ENCODE data around the gene CECR2. TPM values are rescaled to one million over a fixed set of nuclear protein-coding genes. Genes with fewer than 3 reads are reported as not detected.

The CECR2 gene
- total RNA-seq, 1 experiment from 2014 or later, result 154 TPM

DNA sequence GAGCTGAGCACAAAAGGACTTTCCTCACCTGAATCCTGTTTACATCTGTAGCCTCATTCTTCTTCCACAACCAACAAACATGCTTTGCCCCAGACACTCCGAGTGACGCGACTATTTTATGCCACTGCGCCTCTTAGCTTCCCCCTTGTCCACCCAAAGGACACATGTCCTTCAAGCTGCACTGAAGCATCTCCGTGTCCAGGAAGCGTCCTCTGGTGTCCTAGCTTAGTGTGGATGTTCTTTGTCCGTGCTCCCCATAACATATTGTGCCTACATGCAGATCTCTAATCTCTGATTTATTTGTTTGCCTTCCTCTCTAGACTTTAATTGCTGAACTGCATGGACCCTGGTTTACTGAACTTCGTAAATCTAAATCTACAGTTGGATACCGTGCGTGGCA lies 20.1 kb upstream of the CECR2 start:
- no peak overlapping the region for H3K56ac ChIP-seq (ENCODE audit: insufficient read length, low read depth, low read length)
- TF ChIP-seq, protein P1, sequence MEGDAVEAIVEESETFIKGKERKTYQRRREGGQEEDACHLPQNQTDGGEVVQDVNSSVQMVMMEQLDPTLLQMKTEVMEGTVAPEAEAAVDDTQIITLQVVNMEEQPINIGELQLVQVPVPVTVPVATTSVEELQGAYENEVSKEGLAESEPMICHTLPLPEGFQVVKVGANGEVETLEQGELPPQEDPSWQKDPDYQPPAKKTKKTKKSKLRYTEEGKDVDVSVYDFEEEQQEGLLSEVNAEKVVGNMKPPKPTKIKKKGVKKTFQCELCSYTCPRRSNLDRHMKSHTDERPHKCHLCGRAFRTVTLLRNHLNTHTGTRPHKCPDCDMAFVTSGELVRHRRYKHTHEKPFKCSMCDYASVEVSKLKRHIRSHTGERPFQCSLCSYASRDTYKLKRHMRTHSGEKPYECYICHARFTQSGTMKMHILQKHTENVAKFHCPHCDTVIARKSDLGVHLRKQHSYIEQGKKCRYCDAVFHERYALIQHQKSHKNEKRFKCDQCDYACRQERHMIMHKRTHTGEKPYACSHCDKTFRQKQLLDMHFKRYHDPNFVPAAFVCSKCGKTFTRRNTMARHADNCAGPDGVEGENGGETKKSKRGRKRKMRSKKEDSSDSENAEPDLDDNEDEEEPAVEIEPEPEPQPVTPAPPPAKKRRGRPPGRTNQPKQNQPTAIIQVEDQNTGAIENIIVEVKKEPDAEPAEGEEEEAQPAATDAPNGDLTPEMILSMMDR (conservative IDR thresholded peaks at IDR 0.05), result no peak
- no peak overlapping the region for H4K5ac ChIP-seq (ENCODE audit: insufficient read length, low read depth, low read length)
- no peak overlapping the region for H3K27ac ChIP-seq (ENCODE audit: insufficient read length, low read depth, low read length)
- DNase-seq, result no peak
- no peak overlapping the region for H2BK15ac ChIP-seq (ENCODE audit: low read depth, low read length)
- H3K23me2 ChIP-seq (ENCODE audit: insufficient read length, low read depth, low read length, poor library complexity, severe bottlenecking), result no peaks in the 10 kb centered on the region
- no peak overlapping the region for H3K9ac ChIP-seq (ENCODE audit: extremely low read depth, insufficient read length, low read length)
- H3K4me1 ChIP-seq (ENCODE audit: insufficient read depth, low read length), result no peaks in the 10 kb centered on the region
- H2AFZ ChIP-seq (ENCODE audit: low read length), result no peak overlapping the region
- H3K23ac ChIP-seq (ENCODE audit: insufficient read length, low read depth, low read length), result no peak overlapping the region
- H3K79me2 ChIP-seq (ENCODE audit: insufficient read depth, low read length), result no peaks in the 10 kb centered on the region
- Mint-ChIP-seq H3K4me1 (peaks cover 6 to 7% of the 10 kb centered on the region in 2 experiments; a peak in 3 of 4 replicates), H3K4me3 (no peak overlapping the region), H3K36me3 (ENCODE audit: insufficient read depth in 1 of 3, low read depth in 3 of 3) (no peaks in the 10 kb centered on the region; a peak in 1 of 7 replicates), H3K27me3 (ENCODE audit: low read depth) (no peaks in the 10 kb centered on the region), H3K27ac (0 out of 7 replicates have a peak overlapping the region, but pooled peaks of 1 of the 3 experiments have one; percentile 2), H3K9me3 (no peaks in the 10 kb centered on the region)
- no peak overlapping the region for H2BK5ac ChIP-seq (ENCODE audit: insufficient read length, low read length)
- no peaks in the 10 kb centered on the region for H3K27me3 ChIP-seq (ENCODE audit: insufficient read depth, low read length)
- H2AK5ac ChIP-seq (ENCODE audit: insufficient read length, low read length), result no peak overlapping the region
- H3K9me3 ChIP-seq (ENCODE audit: control insufficient read depth, low read depth, low read length), result no peaks in the 10 kb centered on the region
- H3K79me1 ChIP-seq (ENCODE audit: insufficient read depth, low read depth, low read length, poor library complexity, severe bottlenecking), result no peaks in the 10 kb centered on the region
- no peak overlapping the region for H3K4me2 ChIP-seq (ENCODE audit: insufficient read depth, insufficient read length, low read length)
- no peak overlapping the region for H2BK20ac ChIP-seq (ENCODE audit: low read depth, low read length, poor library complexity, severe bottlenecking)
- H4K91ac ChIP-seq (ENCODE audit: insufficient read length, low read depth, low read length), result no peak overlapping the region
- no peak overlapping the region for H2BK12ac ChIP-seq (ENCODE audit: insufficient read length, low read depth, low read length)
- no CpG with 5 or more reads among the region's 10 CpGs for WGBS (ENCODE audit: extremely low coverage, insufficient read length, low lambda C conversion rate)
- no peak overlapping the region for H2BK120ac ChIP-seq (ENCODE audit: low read depth, low read length, poor library complexity, severe bottlenecking)
- no peak overlapping the region for H3T11ph ChIP-seq (ENCODE audit: low read length)
- H3K14ac ChIP-seq (ENCODE audit: insufficient read depth, low read length), result no peak overlapping the region
- peak overlapping the region; percentile 32 for H3K18ac ChIP-seq (ENCODE audit: insufficient read length, low read depth, low read length)
- no peaks in the 10 kb centered on the region for H4K20me1 ChIP-seq (ENCODE audit: control insufficient read depth, insufficient read depth, insufficient read length)
- H3K4ac ChIP-seq (ENCODE audit: low read depth, low read length), result no peak overlapping the region
- no peak overlapping the region for H4K8ac ChIP-seq (replicated peaks; ENCODE audit: insufficient read length, low read depth, low read length)
